ENCODE measurements around the gene LRRC17. TPM values are rescaled to one million over a fixed set of nuclear protein-coding genes. Genes with fewer than 3 reads are reported as not detected.

Gene LRRC17
- total and polyA plus RNA-seq, 9 of the 15 experiments (the other 6 are each of a cell fraction or from before 2014, with no cell fraction given) = 0.03 to 0.18 (median 0.12) TPM; not detected in 5

DNA sequence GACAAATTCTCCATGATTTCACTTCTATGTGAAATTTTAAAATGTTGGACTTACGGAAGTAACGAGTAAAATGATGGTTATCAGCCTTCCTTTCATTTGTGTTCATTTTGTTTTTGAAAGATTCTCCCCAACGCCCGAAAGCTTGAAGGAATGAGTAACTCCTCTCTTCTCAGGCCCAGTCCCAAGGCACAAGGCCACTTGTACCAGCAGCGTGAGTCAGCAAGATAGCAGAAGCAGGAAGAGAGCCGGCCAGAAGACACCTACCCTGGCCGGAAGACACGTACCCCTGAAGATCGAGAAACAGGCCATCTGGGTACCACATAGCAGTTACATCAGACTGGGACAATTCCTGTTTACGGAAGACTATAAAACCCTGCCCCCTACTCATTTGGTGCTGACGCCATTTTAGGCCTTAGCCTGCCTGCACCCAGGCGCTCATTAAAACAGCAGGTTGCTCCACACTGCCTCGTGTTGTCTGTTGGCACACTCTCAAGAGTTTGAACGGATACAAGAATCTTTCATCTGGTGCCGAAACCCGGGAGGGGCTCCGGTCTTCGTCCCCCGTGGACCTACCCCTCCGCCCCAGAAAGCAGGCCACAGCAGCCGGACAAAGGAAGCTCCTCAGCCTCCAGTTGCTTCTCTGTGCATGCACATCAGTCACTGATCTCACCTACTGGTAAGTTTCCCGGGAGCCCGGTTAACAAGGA is 60.4 kb downstream of the LRRC17 start (continued):
- 0 out of 2 replicates have a peak, but pooled peaks have one; percentile 35 for TF ChIP-seq PYGO2 (tag; IDR thresholded peaks at IDR 0.05)
- TF ChIP-seq NEUROD1 (IDR thresholded peaks at IDR 0.05; ENCODE audit: borderline replicate concordance, low read depth, low read length, partially characterized antibody) = peak; percentile 47
- TF ChIP-seq ZNF583 (CRISPR knock-in tag; IDR thresholded peaks at IDR 0.05) = no peak
- TF ChIP-seq, protein P1, sequence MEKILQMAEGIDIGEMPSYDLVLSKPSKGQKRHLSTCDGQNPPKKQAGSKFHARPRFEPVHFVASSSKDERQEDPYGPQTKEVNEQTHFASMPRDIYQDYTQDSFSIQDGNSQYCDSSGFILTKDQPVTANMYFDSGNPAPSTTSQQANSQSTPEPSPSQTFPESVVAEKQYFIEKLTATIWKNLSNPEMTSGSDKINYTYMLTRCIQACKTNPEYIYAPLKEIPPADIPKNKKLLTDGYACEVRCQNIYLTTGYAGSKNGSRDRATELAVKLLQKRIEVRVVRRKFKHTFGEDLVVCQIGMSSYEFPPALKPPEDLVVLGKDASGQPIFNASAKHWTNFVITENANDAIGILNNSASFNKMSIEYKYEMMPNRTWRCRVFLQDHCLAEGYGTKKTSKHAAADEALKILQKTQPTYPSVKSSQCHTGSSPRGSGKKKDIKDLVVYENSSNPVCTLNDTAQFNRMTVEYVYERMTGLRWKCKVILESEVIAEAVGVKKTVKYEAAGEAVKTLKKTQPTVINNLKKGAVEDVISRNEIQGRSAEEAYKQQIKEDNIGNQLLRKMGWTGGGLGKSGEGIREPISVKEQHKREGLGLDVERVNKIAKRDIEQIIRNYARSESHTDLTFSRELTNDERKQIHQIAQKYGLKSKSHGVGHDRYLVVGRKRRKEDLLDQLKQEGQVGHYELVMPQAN (IDR thresholded peaks at IDR 0.05; ENCODE audit: borderline replicate concordance) = 0 out of 2 replicates have a peak, but pooled peaks have one; percentile 16
- TF ChIP-seq C11orf30 (IDR thresholded peaks at IDR 0.05; ENCODE audit: low read depth) = peak; percentile 99
- no peak for TF ChIP-seq MCM5 (IDR thresholded peaks at IDR 0.05; ENCODE audit: low read depth)
- no peak for TF ChIP-seq NFYB (IDR thresholded peaks at IDR 0.05; ENCODE audit: extremely low read depth, insufficient read length)
- TF ChIP-seq, protein P2, sequence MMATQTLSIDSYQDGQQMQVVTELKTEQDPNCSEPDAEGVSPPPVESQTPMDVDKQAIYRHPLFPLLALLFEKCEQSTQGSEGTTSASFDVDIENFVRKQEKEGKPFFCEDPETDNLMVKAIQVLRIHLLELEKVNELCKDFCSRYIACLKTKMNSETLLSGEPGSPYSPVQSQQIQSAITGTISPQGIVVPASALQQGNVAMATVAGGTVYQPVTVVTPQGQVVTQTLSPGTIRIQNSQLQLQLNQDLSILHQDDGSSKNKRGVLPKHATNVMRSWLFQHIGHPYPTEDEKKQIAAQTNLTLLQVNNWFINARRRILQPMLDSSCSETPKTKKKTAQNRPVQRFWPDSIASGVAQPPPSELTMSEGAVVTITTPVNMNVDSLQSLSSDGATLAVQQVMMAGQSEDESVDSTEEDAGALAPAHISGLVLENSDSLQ (IDR thresholded peaks at IDR 0.05) = no peak
- TF ChIP-seq SAP30 (IDR thresholded peaks at IDR 0.05; ENCODE audit: borderline replicate concordance, insufficient read depth, low read depth, low read length, poor library complexity, severe bottlenecking) = no peak
- peak; percentile 86 for TF ChIP-seq CBX1 (IDR thresholded peaks at IDR 0.05; ENCODE audit: low read depth)
- TF ChIP-seq ZNF133 (CRISPR knock-in tag; IDR thresholded peaks at IDR 0.05) = no peak
- TF ChIP-seq DDX20 (tag; IDR thresholded peaks at IDR 0.05; ENCODE audit: low read depth) = peak; percentile 50; the same call in 1 of the 2 replicates
- peak; percentile 6 for TF ChIP-seq ZNF146 (CRISPR knock-in tag; IDR thresholded peaks at IDR 0.05; ENCODE audit: unreplicated experiment)
- TF ChIP-seq, protein P3, sequence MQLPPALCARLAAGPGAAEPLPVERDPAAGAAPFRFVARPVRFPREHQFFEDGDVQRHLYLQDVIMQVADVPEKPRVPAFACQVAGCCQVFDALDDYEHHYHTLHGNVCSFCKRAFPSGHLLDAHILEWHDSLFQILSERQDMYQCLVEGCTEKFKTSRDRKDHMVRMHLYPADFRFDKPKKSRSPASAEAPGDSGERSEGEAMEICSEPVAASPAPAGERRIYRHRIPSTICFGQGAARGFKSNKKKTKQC (CRISPR knock-in tag; IDR thresholded peaks at IDR 0.05) = peak; percentile 43; the same call in 1 of the 2 replicates
- peak; percentile 91 for TF ChIP-seq ATF7 (IDR thresholded peaks at IDR 0.05)
- TF ChIP-seq, protein P4, sequence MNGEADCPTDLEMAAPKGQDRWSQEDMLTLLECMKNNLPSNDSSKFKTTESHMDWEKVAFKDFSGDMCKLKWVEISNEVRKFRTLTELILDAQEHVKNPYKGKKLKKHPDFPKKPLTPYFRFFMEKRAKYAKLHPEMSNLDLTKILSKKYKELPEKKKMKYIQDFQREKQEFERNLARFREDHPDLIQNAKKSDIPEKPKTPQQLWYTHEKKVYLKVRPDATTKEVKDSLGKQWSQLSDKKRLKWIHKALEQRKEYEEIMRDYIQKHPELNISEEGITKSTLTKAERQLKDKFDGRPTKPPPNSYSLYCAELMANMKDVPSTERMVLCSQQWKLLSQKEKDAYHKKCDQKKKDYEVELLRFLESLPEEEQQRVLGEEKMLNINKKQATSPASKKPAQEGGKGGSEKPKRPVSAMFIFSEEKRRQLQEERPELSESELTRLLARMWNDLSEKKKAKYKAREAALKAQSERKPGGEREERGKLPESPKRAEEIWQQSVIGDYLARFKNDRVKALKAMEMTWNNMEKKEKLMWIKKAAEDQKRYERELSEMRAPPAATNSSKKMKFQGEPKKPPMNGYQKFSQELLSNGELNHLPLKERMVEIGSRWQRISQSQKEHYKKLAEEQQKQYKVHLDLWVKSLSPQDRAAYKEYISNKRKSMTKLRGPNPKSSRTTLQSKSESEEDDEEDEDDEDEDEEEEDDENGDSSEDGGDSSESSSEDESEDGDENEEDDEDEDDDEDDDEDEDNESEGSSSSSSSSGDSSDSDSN (IDR thresholded peaks at IDR 0.05; ENCODE audit: borderline replicate concordance in 1 of 2, low read depth in 2 of 2, low read length in 2 of 2) = peak; percentile 55 to 79; a peak in 2 of 4 replicates
- TF ChIP-seq ELF1 (tag; IDR thresholded peaks at IDR 0.05) = peak; percentile 96
- no peak for TF ChIP-seq SIRT6 (IDR thresholded peaks at IDR 0.05; ENCODE audit: low read depth, low read length)
- no peak for TF ChIP-seq ZFP36 (IDR thresholded peaks at IDR 0.05; ENCODE audit: low read depth, low read length, partially characterized antibody)
- no peak for TF ChIP-seq ZNF444 (CRISPR knock-in tag; IDR thresholded peaks at IDR 0.05)
- peak in 1 of 2 experiments; percentile 94; a peak in 2 of 3 replicates for TF ChIP-seq CBX3 (IDR thresholded peaks at IDR 0.05; ENCODE audit: borderline replicate concordance in 1 of 2, low read length in 2 of 2)
- peak; percentile 96 for TF ChIP-seq CTBP1 (IDR thresholded peaks at IDR 0.05; ENCODE audit: borderline replicate concordance)
- TF ChIP-seq NCOA4 (IDR thresholded peaks at IDR 0.05; ENCODE audit: partially characterized antibody) = no peak
